Liver (tissue), 3 donors: ENCODE measurements around the gene ADGRD1.

Experiments used
- ATF3 ChIP-seq: IDR thresholded peaks from 2 replicates; pipeline ENCODE4 v1.6.1; 2016; ENCODE audit warnings: antibody characterized with exemption
- CTCF ChIP-seq: fragments of 150-350 bp; IDR thresholded peaks from 2 replicates; pipeline ENCODE4 v1.5.1; 2017; ENCODE audit warnings: improper control_type of control experiment, low read depth, low read length; ENCODE audit not compliant: missing input control
- FOXA1 ChIP-seq: IDR thresholded peaks from 2 replicates; pipeline ENCODE4 v1.6.1; 2016; ENCODE audit warnings: antibody characterized with exemption
- GABPA ChIP-seq, 2 donors: IDR thresholded peaks in 1 of 2; conservative IDR thresholded peaks in 1 of 2; 2 replicates each; pipeline ENCODE4 v1.6.1; 2016; ENCODE audit warnings: antibody characterized with exemption in 2 of 2, mild to moderate bottlenecking in 1 of 2, moderate library complexity in 1 of 2
- HNF4A ChIP-seq, 2 donors: conservative IDR thresholded peaks; 2 replicates each; pipeline ENCODE4 v1.6.1; 2016; ENCODE audit warnings: antibody characterized with exemption in 2 of 2, mild to moderate bottlenecking in 2 of 2
- HNF4G ChIP-seq: IDR thresholded peaks from 2 replicates; pipeline ENCODE4 v1.6.1; 2016; ENCODE audit warnings: antibody characterized with exemption
- JUND ChIP-seq, 2 donors: IDR thresholded peaks; 2 replicates each; pipeline ENCODE4 v1.6.1; 2016; ENCODE audit warnings: antibody characterized with exemption in 2 of 2
- MAX ChIP-seq: IDR thresholded peaks from 2 replicates; pipeline ENCODE4 v1.6.1; 2016; ENCODE audit warnings: antibody characterized with exemption
- RAD21 ChIP-seq, 2 donors: IDR thresholded peaks; 2 replicates each; pipeline ENCODE4 v1.6.1; 2016; ENCODE audit warnings: antibody characterized with exemption in 2 of 2, mild to moderate bottlenecking in 2 of 2
- REST ChIP-seq: IDR thresholded peaks from 2 replicates; pipeline ENCODE4 v1.6.1; 2016; ENCODE audit warnings: antibody characterized with exemption, mild to moderate bottlenecking
- RXRA ChIP-seq, 2 donors: IDR thresholded peaks; 2 replicates each; pipeline ENCODE4 v1.6.1; 2017 to 2018; ENCODE audit warnings: antibody characterized with exemption in 2 of 2, mild to moderate bottlenecking in 1 of 2
- TAF1 ChIP-seq: conservative IDR thresholded peaks from 2 replicates; pipeline ENCODE4 v1.6.1; 2016; ENCODE audit warnings: antibody characterized with exemption, mild to moderate bottlenecking
- ZBTB33 ChIP-seq: IDR thresholded peaks from 2 replicates; pipeline ENCODE4 v1.6.1; 2016; ENCODE audit warnings: antibody characterized with exemption
- donor health status: healthy.
- donor health status: healthy.

- no peak for TF ChIP-seq CTCF
- TF ChIP-seq RAD21 (IDR thresholded peaks at IDR 0.05): no peak
- no peak for TF ChIP-seq MAX
- TF ChIP-seq ATF3: no peak
- no peak for TF ChIP-seq GABPA (IDR thresholded peaks at IDR 0.05 in 1 of 2, conservative IDR thresholded peaks at IDR 0.05 in 1 of 2)
- no peak for TF ChIP-seq FOXA1
- TF ChIP-seq TAF1: no peak
- no peak for TF ChIP-seq RXRA (IDR thresholded peaks at IDR 0.05)
- no peak for TF ChIP-seq REST
- TF ChIP-seq JUND (IDR thresholded peaks at IDR 0.05): no peak
- TF ChIP-seq HNF4A (conservative IDR thresholded peaks at IDR 0.05): no peak
- TF ChIP-seq ZBTB33: no peak
- no peak for TF ChIP-seq HNF4G
Measured at GRCh38 chr12:130967636-130968035, 13.9 kb downstream of the ADGRD1 start.
